Skeletal muscle satellite cell (primary cell): ENCODE measurements around the gene HIPK4. TPM values are rescaled to one million over a fixed set of nuclear protein-coding genes. Genes with fewer than 3 reads are reported as not detected.
"Not testable (repeated sequence)": the region's sequence is repeated elsewhere in the genome, so short reads cannot be mapped to it uniquely, and the experiment has no call there.

Experiments
- H3K27me3 ChIP-seq: 2 replicates; pipeline ENCODE4 v1.7.0; 2013; ENCODE audit warnings: low read length; ENCODE audit not compliant: control insufficient read depth, insufficient read depth
- H3K36me3 ChIP-seq: 2 replicates; pipeline ENCODE4 v1.7.0; 2013; ENCODE audit warnings: mild to moderate bottlenecking, control low read depth, low read length; ENCODE audit not compliant: insufficient read depth
- H3K4me1 ChIP-seq: 2 replicates; pipeline ENCODE4 v1.7.0; 2013; ENCODE audit warnings: low read length; ENCODE audit not compliant: control insufficient read depth, insufficient read depth
- H3K4me2 ChIP-seq: 2 replicates; pipeline ENCODE4 v1.7.0; 2013; ENCODE audit warnings: mild to moderate bottlenecking, low read length
- H3K4me3 ChIP-seq: 2 replicates; pipeline ENCODE4 v1.7.0; 2013; ENCODE audit warnings: low read length
- H3K9ac ChIP-seq: 2 replicates; pipeline ENCODE4 v1.7.0; 2013; ENCODE audit warnings: mild to moderate bottlenecking, low read depth, low read length, moderate library complexity
- H3K9me3 ChIP-seq: replicated peaks from 2 replicates; pipeline ENCODE4 v1.7.0; 2013; ENCODE audit warnings: mild to moderate bottlenecking, control low read depth, low read length
- small RNA-seq: library from RNA; depleted of rRNA; stranded (forward); fragments of <200 nt; gene quantifications from one replicate; pipeline ENCODE3, GENCODE V24; 2012

Gene HIPK4

DNA sequence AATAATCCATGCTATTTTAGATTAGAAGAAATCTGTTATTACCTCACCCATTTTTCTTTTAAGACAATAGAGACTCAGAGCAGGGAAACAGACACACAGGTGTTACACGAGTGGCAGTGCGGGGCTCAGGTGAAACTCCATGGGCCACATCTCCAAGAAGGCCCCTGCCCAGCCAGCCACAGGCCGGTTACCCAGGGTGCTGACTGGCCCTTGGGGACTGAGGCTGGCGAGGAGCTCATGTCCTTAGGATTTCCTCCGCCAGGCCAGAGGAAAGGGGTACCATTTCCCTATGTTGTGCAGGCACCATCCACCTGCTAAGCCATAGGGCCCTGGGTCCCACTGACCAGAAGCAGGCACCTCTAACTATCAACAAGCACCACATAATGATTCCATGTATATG, 52.4 kb downstream of the HIPK4 start:
- Histone ChIP-seq H3K27me3 (no peaks in the 10 kb centered on the region), H3K4me2 (no peak overlapping the region), H3K9ac (no peak overlapping the region), H3K9me3 (no peaks in the 10 kb centered on the region), H3K4me1 (peaks cover 13% of the 10 kb centered on the region), H3K36me3 (peaks cover 31% of the 10 kb centered on the region), H3K4me3 (no peak overlapping the region)

GRCh38 chr19:40337107-40337506, 52.9 kb downstream of the HIPK4 start:
- H3K27me3 ChIP-seq = no peaks in the 10 kb centered on the region
- no peak overlapping the region for H3K9ac ChIP-seq
- peaks cover 34% of the 10 kb centered on the region for H3K36me3 ChIP-seq
- no peak overlapping the region for H3K4me2 ChIP-seq
- peaks cover 8% of the 10 kb centered on the region for H3K4me1 ChIP-seq
- H3K4me3 ChIP-seq = no peak overlapping the region
- no peaks in the 10 kb centered on the region for H3K9me3 ChIP-seq

DNA sequence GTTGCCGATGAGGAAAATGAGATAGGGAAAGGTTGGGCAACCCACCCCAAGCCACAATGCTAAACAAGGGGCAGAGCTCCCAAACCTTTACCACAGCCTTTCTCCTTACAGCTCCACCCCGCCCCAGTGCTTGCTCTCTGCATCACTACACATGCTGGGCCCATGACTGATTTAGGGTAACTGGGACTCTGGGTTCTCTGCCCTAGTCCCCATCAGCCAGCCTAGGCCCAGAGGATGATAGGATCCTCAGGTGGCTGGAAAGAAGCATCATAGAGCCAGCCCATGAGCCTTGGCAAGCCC, 53.4 kb downstream of the HIPK4 start:
- H3K27me3 ChIP-seq = no peaks in the 10 kb centered on the region
- H3K4me1 ChIP-seq = peaks cover 3% of the 10 kb centered on the region
- H3K9me3 ChIP-seq = no peaks in the 10 kb centered on the region
- no peak overlapping the region for H3K9ac ChIP-seq
- peaks cover 38% of the 10 kb centered on the region for H3K36me3 ChIP-seq
- H3K4me3 ChIP-seq = no peak overlapping the region
- H3K4me2 ChIP-seq = no peak overlapping the region

DNA sequence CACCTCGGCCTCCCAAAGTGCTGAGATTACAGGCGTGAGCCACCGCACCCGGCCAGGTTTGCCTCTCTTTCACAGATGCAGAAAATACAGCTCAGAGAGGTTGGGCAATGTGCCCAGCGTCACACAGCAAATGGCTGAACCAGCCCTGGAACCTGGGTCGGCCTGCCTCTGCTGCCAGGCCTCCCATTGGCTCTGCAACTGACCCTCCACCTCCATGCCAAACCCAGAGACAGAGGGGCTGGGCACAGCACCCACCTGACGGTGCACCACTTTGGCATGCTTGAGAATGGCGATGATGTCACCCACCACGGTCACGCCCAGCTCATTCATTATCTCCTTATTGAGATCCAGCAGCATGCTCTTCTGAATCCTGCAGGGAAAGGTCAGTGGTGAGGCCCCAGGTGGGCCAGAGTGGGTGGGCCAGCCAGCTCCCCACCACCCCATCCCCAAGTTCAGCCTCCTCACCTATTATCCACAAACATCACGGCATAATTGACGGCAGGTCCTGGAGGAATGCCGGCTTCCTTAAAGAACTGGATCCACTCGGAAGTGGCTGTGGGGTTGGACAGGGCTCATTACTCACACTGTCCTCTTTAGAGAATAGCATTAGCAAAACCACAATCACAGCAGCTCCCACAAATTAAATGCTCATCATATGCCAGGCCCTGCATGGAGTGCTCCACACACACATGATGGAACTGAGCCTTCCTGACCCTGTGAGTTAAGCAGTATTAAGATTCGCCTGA, 54.0 kb downstream of the HIPK4 start:
- Histone ChIP-seq H3K27me3 (no peaks in the 10 kb centered on the region), H3K9me3 (no peaks in the 10 kb centered on the region), H3K36me3 (peaks cover 44% of the 10 kb centered on the region), H3K9ac (no peak overlapping the region), H3K4me1 (no peaks in the 10 kb centered on the region), H3K4me2 (no peak overlapping the region), H3K4me3 (no peak overlapping the region)

- H3K9ac ChIP-seq = no peak overlapping the region
- H3K9me3 ChIP-seq = no peaks in the 10 kb centered on the region
- no peak overlapping the region for H3K4me3 ChIP-seq
- peaks cover 49% of the 10 kb centered on the region for H3K36me3 ChIP-seq
- H3K4me2 ChIP-seq = no peak overlapping the region
- no peaks in the 10 kb centered on the region for H3K4me1 ChIP-seq
- no peaks in the 10 kb centered on the region for H3K27me3 ChIP-seq
Measured at GRCh38 chr19:40335101-40335500, 54.9 kb downstream of the HIPK4 start.

- H3K4me1 ChIP-seq, H3K4me2 ChIP-seq, H3K9me3 ChIP-seq, H3K27me3 ChIP-seq, H3K4me3 ChIP-seq, H3K9ac ChIP-seq: not testable (repeated sequence)
- H3K36me3 ChIP-seq = peaks cover 53% of the 10 kb centered on the region
Measured at GRCh38 chr19:40333083-40333482, 56.9 kb downstream of the HIPK4 start.

DNA sequence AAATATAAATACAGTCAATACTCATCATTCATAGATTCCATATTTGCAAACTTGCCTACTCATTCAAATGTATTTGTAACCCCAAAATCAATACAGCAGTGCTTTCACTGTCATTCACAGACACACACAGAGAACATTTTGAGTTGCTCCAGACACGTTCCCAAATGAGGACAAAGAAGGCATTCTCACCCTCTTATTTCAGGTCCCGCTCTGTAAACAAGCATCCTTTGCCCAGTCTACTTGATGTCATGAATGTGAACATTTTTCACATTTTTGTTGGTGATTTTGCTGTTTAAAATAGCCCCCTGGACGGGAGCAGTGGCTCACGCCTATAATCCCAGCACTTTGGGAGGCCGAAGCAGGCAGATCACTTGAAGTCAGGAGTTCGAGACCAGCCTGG, 57.3 kb downstream of the HIPK4 start:
- Histone ChIP-seq H3K36me3 (peaks cover 56% of the 10 kb centered on the region), H3K9me3 (no peaks in the 10 kb centered on the region), H3K9ac (no peak overlapping the region), H3K4me2 (no peak overlapping the region), H3K27me3 (no peaks in the 10 kb centered on the region), H3K4me1 (no peaks in the 10 kb centered on the region), H3K4me3 (no peak overlapping the region)

- Histone ChIP-seq H3K27me3 (no peaks in the 10 kb centered on the region), H3K4me2 (no peak overlapping the region), H3K36me3 (peaks cover 65% of the 10 kb centered on the region), H3K9ac (no peak overlapping the region), H3K9me3 (no peaks in the 10 kb centered on the region), H3K4me1 (no peaks in the 10 kb centered on the region), H3K4me3 (no peak overlapping the region)
Measured at GRCh38 chr19:40331052-40331451, 58.9 kb downstream of the HIPK4 start.

Small RNA genes within 50 kb of the gene (small RNA-seq; reads per million reads assigned to genes)
- not detected for gene MIR6796
- not detected for gene RF00019
